WTC11 (cell line): ENCODE data around the gene ZNF317. TPM values are rescaled to one million over a fixed set of nuclear protein-coding genes. Genes with fewer than 3 reads are reported as not detected.

ENCODE experiments used
- ATAC-seq: fragments of 200-7000 bp; cut with Tn5 transposase; 2 replicates; pipeline ENCODE4 v1.10.0; 2021; ENCODE audit warnings: mild to moderate bottlenecking, moderate library complexity
- CTCF ChIA-PET: fragments of 300-600 bp; sonication (Branson Sonifier 250); formaldehyde crosslinking; loops from one replicate; lab custom pipeline; 2021; ENCODE audit warnings: antibody characterized with exemption; lab: Charles Lee
- POLR2A ChIA-PET: fragments of 350-600 bp; sonication (Branson Sonifier 250); formaldehyde crosslinking; loops from one replicate; lab custom pipeline; 2021; ENCODE audit warnings: antibody characterized with exemption; lab: Charles Lee
- DNase-seq: peaks from one replicate; pipeline ENCODE4 v3.0.0; 2021; ENCODE audit warnings: low spot score
- H3K27ac Mint-ChIP-seq: 2 replicates; pipeline ENCODE4 v1.8.0; 2021; ENCODE audit warnings: mixed read lengths
- H3K27me3 Mint-ChIP-seq: 2 replicates; pipeline ENCODE4 v1.8.0; 2021; ENCODE audit warnings: low read depth, mild to moderate bottlenecking, moderate library complexity, mixed read lengths
- H3K36me3 Mint-ChIP-seq: 2 replicates; pipeline ENCODE4 v1.8.0; 2021; ENCODE audit warnings: mixed read lengths
- H3K4me1 Mint-ChIP-seq: 2 replicates; pipeline ENCODE4 v1.8.0; 2022; ENCODE audit warnings: mixed read lengths
- H3K4me3 Mint-ChIP-seq: 2 replicates; pipeline ENCODE4 v1.8.0; 2021; ENCODE audit warnings: mild to moderate bottlenecking, moderate library complexity, mixed read lengths
- H3K9me3 Mint-ChIP-seq: 2 replicates; pipeline ENCODE4 v1.8.0; 2021; ENCODE audit warnings: mixed read lengths
- ATF1 ChIP-seq: sonication (generic); formaldehyde crosslinking; IDR thresholded peaks from 2 replicates; pipeline ENCODE4 v1.8.1; 2023; ENCODE audit warnings: mild to moderate bottlenecking, moderate library complexity, missing genetic modification reagents
- EMX1 ChIP-seq: fragments of 250-450 bp; sonication (Bioruptor Pico); IDR thresholded peaks from 2 replicates; pipeline ENCODE4 v1.8.0; 2021; ENCODE audit warnings: mild to moderate bottlenecking
- ETV6 ChIP-seq: sonication (generic); formaldehyde crosslinking; IDR thresholded peaks from 2 replicates; pipeline ENCODE4 v1.8.1; 2022; ENCODE audit warnings: mild to moderate bottlenecking, missing genetic modification reagents
- FOXK1 ChIP-seq: sonication (generic); formaldehyde crosslinking; IDR thresholded peaks from 2 replicates; pipeline ENCODE4 v1.8.0; 2022; ENCODE audit warnings: mild to moderate bottlenecking, moderate library complexity, missing genetic modification reagents
- FOXP1 ChIP-seq: sonication (generic); formaldehyde crosslinking; IDR thresholded peaks from 2 replicates; pipeline ENCODE4 v1.8.0; 2022; ENCODE audit warnings: missing genetic modification reagents, mild to moderate bottlenecking, moderate library complexity, borderline replicate concordance
- HMGA2 ChIP-seq: fragments of 250-450 bp; sonication (Bioruptor Pico); IDR thresholded peaks from 2 replicates; pipeline ENCODE4 v1.4.0; 2021; ENCODE audit warnings: mild to moderate bottlenecking, moderate library complexity
- JAZF1 ChIP-seq: fragments of 250-450 bp; sonication (Bioruptor Pico); IDR thresholded peaks from 2 replicates; pipeline ENCODE4 v1.9.0; 2021; ENCODE audit warnings: moderate library complexity, mild to moderate bottlenecking, inconsistent platforms
- JUN ChIP-seq: sonication (generic); formaldehyde crosslinking; IDR thresholded peaks from 2 replicates; pipeline ENCODE4 v1.8.0; 2023; ENCODE audit warnings: mild to moderate bottlenecking, missing genetic modification reagents
- MXD4 ChIP-seq: fragments of 250-450 bp; sonication (Bioruptor Pico); IDR thresholded peaks from 2 replicates; pipeline ENCODE4 v1.8.0; 2021; ENCODE audit warnings: mild to moderate bottlenecking, moderate library complexity, borderline replicate concordance
- MYBL2 ChIP-seq: sonication (generic); formaldehyde crosslinking; IDR thresholded peaks from 2 replicates; pipeline ENCODE4 v1.8.1; 2023; ENCODE audit warnings: mild to moderate bottlenecking, moderate library complexity, missing genetic modification reagents
- NR3C1 ChIP-seq: sonication (generic); formaldehyde crosslinking; conservative IDR thresholded peaks from 2 replicates; pipeline ENCODE4 v1.8.1; 2023; ENCODE audit warnings: low read depth, mild to moderate bottlenecking, missing genetic modification reagents
- PRRX2 ChIP-seq: fragments of 250-450 bp; sonication (Bioruptor Pico); IDR thresholded peaks from 2 replicates; pipeline ENCODE4 v1.8.0; 2021; ENCODE audit warnings: mild to moderate bottlenecking
- SMAD3 ChIP-seq: sonication (generic); formaldehyde crosslinking; IDR thresholded peaks from 2 replicates; pipeline ENCODE4 v1.8.0; 2022; ENCODE audit warnings: missing genetic modification reagents, mild to moderate bottlenecking, borderline replicate concordance
- SMAD4 ChIP-seq: sonication (generic); formaldehyde crosslinking; IDR thresholded peaks from 2 replicates; pipeline ENCODE4 v1.8.0; 2022; ENCODE audit warnings: mild to moderate bottlenecking, missing genetic modification reagents
- SP1 ChIP-seq: sonication (generic); formaldehyde crosslinking; conservative IDR thresholded peaks from 2 replicates; pipeline ENCODE4 v1.8.1; 2022; ENCODE audit warnings: missing genetic modification reagents
- TEAD1 ChIP-seq: sonication (generic); formaldehyde crosslinking; IDR thresholded peaks from 2 replicates; pipeline ENCODE4 v1.8.0; 2022; ENCODE audit warnings: mild to moderate bottlenecking, missing genetic modification reagents
- TEAD4 ChIP-seq: sonication (generic); formaldehyde crosslinking; IDR thresholded peaks from 2 replicates; pipeline ENCODE4 v1.8.0; 2022; ENCODE audit warnings: mild to moderate bottlenecking, missing genetic modification reagents
- TP53 ChIP-seq: sonication (generic); formaldehyde crosslinking; IDR thresholded peaks from 2 replicates; pipeline ENCODE4 v1.8.1; 2023; ENCODE audit warnings: mild to moderate bottlenecking, missing genetic modification reagents
- ZNF416 ChIP-seq: fragments of 250-450 bp; sonication (Bioruptor Pico); IDR thresholded peaks from 2 replicates; pipeline ENCODE4 v1.9.0; 2021; ENCODE audit warnings: mild to moderate bottlenecking, inconsistent platforms
- total RNA-seq: library from RNA; stranded (reverse); gene quantifications from 3 replicates; pipeline ENCODE4 v1.2.3, GENCODE V29; 2021
- TF ChIP-seq, protein P1 (sequence below): sonication (generic); formaldehyde crosslinking; IDR thresholded peaks from 2 replicates; pipeline ENCODE4 v1.8.1; 2022; ENCODE audit warnings: missing genetic modification reagents, borderline replicate concordance
- TF ChIP-seq, protein P2 (sequence below): sonication (generic); formaldehyde crosslinking; IDR thresholded peaks from 2 replicates; pipeline ENCODE4 v1.8.1; 2023; ENCODE audit warnings: mild to moderate bottlenecking, missing genetic modification reagents, borderline replicate concordance
- TF ChIP-seq, protein P3 (sequence below): sonication (generic); formaldehyde crosslinking; IDR thresholded peaks from 2 replicates; pipeline ENCODE4 v1.8.0; 2022; ENCODE audit warnings: missing genetic modification reagents
- TF ChIP-seq, protein P4 (sequence below): sonication (generic); formaldehyde crosslinking; conservative IDR thresholded peaks from 2 replicates; pipeline ENCODE4 v1.8.1; 2022; ENCODE audit warnings: mild to moderate bottlenecking, missing genetic modification reagents
- TF ChIP-seq, protein P5 (sequence below): sonication (generic); formaldehyde crosslinking; IDR thresholded peaks from 2 replicates; pipeline ENCODE4 v1.8.1; 2023; ENCODE audit warnings: mild to moderate bottlenecking, missing genetic modification reagents

ZNF317 gene
- total RNA-seq, 1 experiment from 2014 or later: 38.7 TPM

DNA sequence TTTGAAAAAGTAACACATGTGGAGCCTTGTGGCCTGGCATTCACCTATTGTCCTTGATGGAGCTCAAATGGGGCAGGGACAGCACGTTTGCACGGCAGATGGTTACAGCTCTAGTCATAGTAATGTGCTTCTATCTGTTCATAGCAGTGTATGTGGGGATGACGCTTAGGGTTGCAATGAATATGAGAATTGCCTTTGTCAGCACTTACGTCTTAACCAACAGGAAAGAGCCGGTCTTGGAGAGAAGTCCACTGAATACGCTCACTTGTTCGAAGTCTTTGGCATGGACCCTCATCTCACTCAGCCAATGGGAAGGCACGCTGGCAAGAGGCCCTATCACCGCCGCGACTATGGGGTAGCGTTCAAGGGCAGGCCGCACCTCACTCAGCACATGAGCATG is 19.7 kb downstream of the ZNF317 start (continued):
- TF ChIP-seq FOXP1 (CRISPR knock-in tag) (no peak), SMAD4 (CRISPR knock-in tag) (no peak), PRRX2 (CRISPR knock-in tag) (no peak), TEAD4 (CRISPR knock-in tag) (no peak), FOXK1 (CRISPR knock-in tag) (no peak), SP1 (CRISPR knock-in tag) (no peak), JAZF1 (CRISPR knock-in tag) (no peak)
- TF ChIP-seq, protein P1, sequence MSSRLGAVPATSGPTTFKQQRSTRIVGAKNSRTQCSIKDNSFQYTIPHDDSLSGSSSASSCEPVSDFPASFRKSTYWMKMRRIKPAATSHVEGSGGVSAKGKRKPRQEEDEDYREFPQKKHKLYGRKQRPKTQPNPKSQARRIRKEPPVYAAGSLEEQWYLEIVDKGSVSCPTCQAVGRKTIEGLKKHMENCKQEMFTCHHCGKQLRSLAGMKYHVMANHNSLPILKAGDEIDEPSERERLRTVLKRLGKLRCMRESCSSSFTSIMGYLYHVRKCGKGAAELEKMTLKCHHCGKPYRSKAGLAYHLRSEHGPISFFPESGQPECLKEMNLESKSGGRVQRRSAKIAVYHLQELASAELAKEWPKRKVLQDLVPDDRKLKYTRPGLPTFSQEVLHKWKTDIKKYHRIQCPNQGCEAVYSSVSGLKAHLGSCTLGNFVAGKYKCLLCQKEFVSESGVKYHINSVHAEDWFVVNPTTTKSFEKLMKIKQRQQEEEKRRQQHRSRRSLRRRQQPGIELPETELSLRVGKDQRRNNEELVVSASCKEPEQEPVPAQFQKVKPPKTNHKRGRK (CRISPR knock-in tag): no peak
- TF ChIP-seq, protein P2, sequence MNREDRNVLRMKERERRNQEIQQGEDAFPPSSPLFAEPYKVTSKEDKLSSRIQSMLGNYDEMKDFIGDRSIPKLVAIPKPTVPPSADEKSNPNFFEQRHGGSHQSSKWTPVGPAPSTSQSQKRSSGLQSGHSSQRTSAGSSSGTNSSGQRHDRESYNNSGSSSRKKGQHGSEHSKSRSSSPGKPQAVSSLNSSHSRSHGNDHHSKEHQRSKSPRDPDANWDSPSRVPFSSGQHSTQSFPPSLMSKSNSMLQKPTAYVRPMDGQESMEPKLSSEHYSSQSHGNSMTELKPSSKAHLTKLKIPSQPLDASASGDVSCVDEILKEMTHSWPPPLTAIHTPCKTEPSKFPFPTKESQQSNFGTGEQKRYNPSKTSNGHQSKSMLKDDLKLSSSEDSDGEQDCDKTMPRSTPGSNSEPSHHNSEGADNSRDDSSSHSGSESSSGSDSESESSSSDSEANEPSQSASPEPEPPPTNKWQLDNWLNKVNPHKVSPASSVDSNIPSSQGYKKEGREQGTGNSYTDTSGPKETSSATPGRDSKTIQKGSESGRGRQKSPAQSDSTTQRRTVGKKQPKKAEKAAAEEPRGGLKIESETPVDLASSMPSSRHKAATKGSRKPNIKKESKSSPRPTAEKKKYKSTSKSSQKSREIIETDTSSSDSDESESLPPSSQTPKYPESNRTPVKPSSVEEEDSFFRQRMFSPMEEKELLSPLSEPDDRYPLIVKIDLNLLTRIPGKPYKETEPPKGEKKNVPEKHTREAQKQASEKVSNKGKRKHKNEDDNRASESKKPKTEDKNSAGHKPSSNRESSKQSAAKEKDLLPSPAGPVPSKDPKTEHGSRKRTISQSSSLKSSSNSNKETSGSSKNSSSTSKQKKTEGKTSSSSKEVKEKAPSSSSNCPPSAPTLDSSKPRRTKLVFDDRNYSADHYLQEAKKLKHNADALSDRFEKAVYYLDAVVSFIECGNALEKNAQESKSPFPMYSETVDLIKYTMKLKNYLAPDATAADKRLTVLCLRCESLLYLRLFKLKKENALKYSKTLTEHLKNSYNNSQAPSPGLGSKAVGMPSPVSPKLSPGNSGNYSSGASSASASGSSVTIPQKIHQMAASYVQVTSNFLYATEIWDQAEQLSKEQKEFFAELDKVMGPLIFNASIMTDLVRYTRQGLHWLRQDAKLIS (CRISPR knock-in tag): no peak

DNA sequence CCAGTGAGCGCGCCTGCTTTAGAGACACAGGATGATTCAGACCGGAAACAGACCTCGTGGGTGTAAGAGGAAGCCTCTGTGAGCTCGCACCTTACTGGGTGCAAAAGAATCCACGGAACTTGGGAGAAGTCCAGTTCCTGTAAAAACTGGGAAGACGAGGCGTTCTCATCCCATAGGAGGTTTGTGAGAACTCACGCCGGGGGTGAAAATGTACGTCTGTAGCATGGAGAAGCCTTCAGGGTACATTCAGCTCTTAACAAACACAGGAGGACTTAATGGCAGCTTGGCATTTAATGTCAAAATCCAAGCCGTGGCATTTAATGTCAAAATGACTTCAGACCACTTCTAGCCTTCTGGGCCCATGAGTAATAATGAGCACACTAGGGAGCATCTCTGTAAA is 21.2 kb downstream of the ZNF317 start:
- CTCF ChIA-PET: no interaction called here
- H3K9me3 Mint-ChIP-seq: no peaks in the 10 kb centered on the region; the same call in 1 of the 2 replicates
- no peak overlapping the region for H3K27ac Mint-ChIP-seq
- ATAC-seq (no peak), DNase-seq (no peak)
- POLR2A ChIA-PET: no interaction called here
- H3K36me3 Mint-ChIP-seq: peaks cover 87% of the 10 kb centered on the region
- H3K27me3 Mint-ChIP-seq: no peaks in the 10 kb centered on the region
- no peaks in the 10 kb centered on the region for H3K4me1 Mint-ChIP-seq
- H3K4me3 Mint-ChIP-seq: no peak overlapping the region
- no peak for TF ChIP-seq HMGA2 (CRISPR knock-in tag)
- TF ChIP-seq SMAD3 (CRISPR knock-in tag): no peak
- TF ChIP-seq, protein P1 (CRISPR knock-in tag): no peak
- no peak for TF ChIP-seq TEAD1 (CRISPR knock-in tag)
- no peak for TF ChIP-seq TEAD4 (CRISPR knock-in tag)
- TF ChIP-seq, protein P3, sequence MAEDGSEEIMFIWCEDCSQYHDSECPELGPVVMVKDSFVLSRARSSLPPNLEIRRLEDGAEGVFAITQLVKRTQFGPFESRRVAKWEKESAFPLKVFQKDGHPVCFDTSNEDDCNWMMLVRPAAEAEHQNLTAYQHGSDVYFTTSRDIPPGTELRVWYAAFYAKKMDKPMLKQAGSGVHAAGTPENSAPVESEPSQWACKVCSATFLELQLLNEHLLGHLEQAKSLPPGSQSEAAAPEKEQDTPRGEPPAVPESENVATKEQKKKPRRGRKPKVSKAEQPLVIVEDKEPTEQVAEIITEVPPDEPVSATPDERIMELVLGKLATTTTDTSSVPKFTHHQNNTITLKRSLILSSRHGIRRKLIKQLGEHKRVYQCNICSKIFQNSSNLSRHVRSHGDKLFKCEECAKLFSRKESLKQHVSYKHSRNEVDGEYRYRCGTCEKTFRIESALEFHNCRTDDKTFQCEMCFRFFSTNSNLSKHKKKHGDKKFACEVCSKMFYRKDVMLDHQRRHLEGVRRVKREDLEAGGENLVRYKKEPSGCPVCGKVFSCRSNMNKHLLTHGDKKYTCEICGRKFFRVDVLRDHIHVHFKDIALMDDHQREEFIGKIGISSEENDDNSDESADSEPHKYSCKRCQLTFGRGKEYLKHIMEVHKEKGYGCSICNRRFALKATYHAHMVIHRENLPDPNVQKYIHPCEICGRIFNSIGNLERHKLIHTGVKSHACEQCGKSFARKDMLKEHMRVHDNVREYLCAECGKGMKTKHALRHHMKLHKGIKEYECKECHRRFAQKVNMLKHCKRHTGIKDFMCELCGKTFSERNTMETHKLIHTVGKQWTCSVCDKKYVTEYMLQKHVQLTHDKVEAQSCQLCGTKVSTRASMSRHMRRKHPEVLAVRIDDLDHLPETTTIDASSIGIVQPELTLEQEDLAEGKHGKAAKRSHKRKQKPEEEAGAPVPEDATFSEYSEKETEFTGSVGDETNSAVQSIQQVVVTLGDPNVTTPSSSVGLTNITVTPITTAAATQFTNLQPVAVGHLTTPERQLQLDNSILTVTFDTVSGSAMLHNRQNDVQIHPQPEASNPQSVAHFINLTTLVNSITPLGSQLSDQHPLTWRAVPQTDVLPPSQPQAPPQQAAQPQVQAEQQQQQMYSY (CRISPR knock-in tag): no peak
- no peak for TF ChIP-seq TP53 (CRISPR knock-in tag)
- no peak for TF ChIP-seq ATF1 (CRISPR knock-in tag)
- TF ChIP-seq, protein P4, sequence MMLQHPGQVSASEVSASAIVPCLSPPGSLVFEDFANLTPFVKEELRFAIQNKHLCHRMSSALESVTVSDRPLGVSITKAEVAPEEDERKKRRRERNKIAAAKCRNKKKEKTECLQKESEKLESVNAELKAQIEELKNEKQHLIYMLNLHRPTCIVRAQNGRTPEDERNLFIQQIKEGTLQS (CRISPR knock-in tag): no peak
- TF ChIP-seq FOXP1 (CRISPR knock-in tag): no peak
- TF ChIP-seq MYBL2 (CRISPR knock-in tag): no peak
- no peak for TF ChIP-seq NR3C1 (CRISPR knock-in tag)
- TF ChIP-seq, protein P5, sequence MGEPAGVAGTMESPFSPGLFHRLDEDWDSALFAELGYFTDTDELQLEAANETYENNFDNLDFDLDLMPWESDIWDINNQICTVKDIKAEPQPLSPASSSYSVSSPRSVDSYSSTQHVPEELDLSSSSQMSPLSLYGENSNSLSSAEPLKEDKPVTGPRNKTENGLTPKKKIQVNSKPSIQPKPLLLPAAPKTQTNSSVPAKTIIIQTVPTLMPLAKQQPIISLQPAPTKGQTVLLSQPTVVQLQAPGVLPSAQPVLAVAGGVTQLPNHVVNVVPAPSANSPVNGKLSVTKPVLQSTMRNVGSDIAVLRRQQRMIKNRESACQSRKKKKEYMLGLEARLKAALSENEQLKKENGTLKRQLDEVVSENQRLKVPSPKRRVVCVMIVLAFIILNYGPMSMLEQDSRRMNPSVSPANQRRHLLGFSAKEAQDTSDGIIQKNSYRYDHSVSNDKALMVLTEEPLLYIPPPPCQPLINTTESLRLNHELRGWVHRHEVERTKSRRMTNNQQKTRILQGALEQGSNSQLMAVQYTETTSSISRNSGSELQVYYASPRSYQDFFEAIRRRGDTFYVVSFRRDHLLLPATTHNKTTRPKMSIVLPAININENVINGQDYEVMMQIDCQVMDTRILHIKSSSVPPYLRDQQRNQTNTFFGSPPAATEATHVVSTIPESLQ (CRISPR knock-in tag): no peak
- no peak for TF ChIP-seq JUN
- TF ChIP-seq MXD4 (CRISPR knock-in tag): no peak
- TF ChIP-seq ZNF416 (CRISPR knock-in tag): no peak
- no peak for TF ChIP-seq ETV6 (CRISPR knock-in tag)
- TF ChIP-seq EMX1: no peak
